Neural cell (in vitro differentiated cells): ENCODE data around the gene ABCF3. TPM values are rescaled to one million over a fixed set of nuclear protein-coding genes. Genes with fewer than 3 reads are reported as not detected.

Experiments
- H2AFZ ChIP-seq: fragments of 200-600, 300-800 bp; sonication (generic), shearing (Covaris generic); 2 replicates; pipeline ENCODE4 v1.6.0; 2014; ENCODE audit warnings: low read depth, mild to moderate bottlenecking, antibody characterized with exemption, low read length, moderate library complexity
- H3F3A ChIP-seq: fragments of 200-600 bp; shearing (Covaris generic); 2 replicates; pipeline ENCODE4 v1.6.1; 2016; ENCODE audit warnings: mild to moderate bottlenecking, moderate library complexity, mixed read lengths, antibody characterized with exemption, low read length; ENCODE audit not compliant: insufficient read depth, poor library complexity, severe bottlenecking
- H3K27ac ChIP-seq: fragments of 200-600, 300-800 bp; sonication (generic), shearing (Covaris generic); 2 replicates; pipeline ENCODE4 v1.5.1; 2014; ENCODE audit warnings: mild to moderate bottlenecking, low read length, moderate library complexity
- H3K27me3 ChIP-seq: fragments of 300-800, 200-600 bp; sonication (generic), shearing (Covaris generic); 2 replicates; pipeline ENCODE4 v1.6.0; 2014; ENCODE audit warnings: mild to moderate bottlenecking, low read depth, low read length, moderate library complexity; ENCODE audit not compliant: insufficient read depth
- H3K36me3 ChIP-seq: fragments of 300-800, 200-600 bp; sonication (generic), shearing (Covaris generic); 2 replicates; pipeline ENCODE4 v1.5.1; 2014; ENCODE audit warnings: mild to moderate bottlenecking, antibody characterized with exemption, low read length, moderate library complexity; ENCODE audit not compliant: insufficient read depth
- H3K4me2 ChIP-seq: fragments of 300-800, 200-600 bp; sonication (generic), shearing (Covaris generic); 2 replicates; pipeline ENCODE4 v1.6.0; 2014; ENCODE audit warnings: mild to moderate bottlenecking, low read length
- H3K4me3 ChIP-seq: fragments of 300-800, 200-600 bp; sonication (generic), shearing (Covaris generic); 2 replicates; pipeline ENCODE4 v1.5.1; 2014; ENCODE audit warnings: mild to moderate bottlenecking, low read length, moderate library complexity
- H3K79me2 ChIP-seq: fragments of 200-600 bp; shearing (Covaris generic); replicated peaks from 2 replicates; pipeline ENCODE4 v1.6.0; 2014; ENCODE audit warnings: mild to moderate bottlenecking, low read length, moderate library complexity; ENCODE audit not compliant: insufficient read depth
- H3K9ac ChIP-seq: fragments of 300-800, 200-600 bp; sonication (generic), shearing (Covaris generic); 2 replicates; pipeline ENCODE4 v1.6.1; 2016; ENCODE audit warnings: mild to moderate bottlenecking, low read length, mixed read lengths
- H3K9me2 ChIP-seq: fragments of 200-600 bp; shearing (Covaris generic); 2 replicates; pipeline ENCODE4 v1.6.1; 2016; ENCODE audit warnings: mild to moderate bottlenecking, low read length, mixed read lengths; ENCODE audit not compliant: insufficient read depth
- H3K9me3 ChIP-seq: fragments of 200-600, 300-800 bp; sonication (generic), shearing (Covaris generic); 2 replicates; pipeline ENCODE4 v1.6.1; 2016; ENCODE audit warnings: mild to moderate bottlenecking, mixed run types, low read length, moderate library complexity, mixed read lengths
- H4K20me1 ChIP-seq: fragments of 200-600 bp; shearing (Covaris generic); 2 replicates; pipeline ENCODE4 v1.6.1; 2016; ENCODE audit warnings: mild to moderate bottlenecking, mixed run types; ENCODE audit not compliant: insufficient read depth
- EP300 ChIP-seq: fragments of 450-650 bp; conservative IDR thresholded peaks from 2 replicates; pipeline ENCODE4 v1.6.1; 2014; ENCODE audit warnings: antibody characterized with exemption, mild to moderate bottlenecking, moderate library complexity; ENCODE audit not compliant: poor library complexity, severe bottlenecking
- EZH2 ChIP-seq: fragments of 200-600, 300-800 bp; shearing (Covaris generic), sonication (generic); IDR thresholded peaks from 2 replicates; pipeline ENCODE4 v1.6.1; 2014; ENCODE audit warnings: antibody characterized with exemption, low read length, borderline replicate concordance, mild to moderate bottlenecking; ENCODE audit not compliant: insufficient read depth, poor library complexity, severe bottlenecking
- MXI1 ChIP-seq: fragments of 450-650 bp; conservative IDR thresholded peaks from 2 replicates; pipeline ENCODE4 v1.6.1; 2014; ENCODE audit warnings: antibody characterized with exemption, mild to moderate bottlenecking; ENCODE audit not compliant: poor library complexity, severe bottlenecking
- POLR2AphosphoS5 ChIP-seq: IDR thresholded peaks from 2 replicates; pipeline ENCODE4 v1.6.1; 2012
- RAD21 ChIP-seq: fragments of 450-650 bp; conservative IDR thresholded peaks from 2 replicates; pipeline ENCODE4 v1.6.1; 2014; ENCODE audit warnings: antibody characterized with exemption, mild to moderate bottlenecking, moderate library complexity
- SMC3 ChIP-seq: fragments of 450-650 bp; conservative IDR thresholded peaks from 2 replicates; pipeline ENCODE4 v1.6.1; 2014; ENCODE audit warnings: antibody characterized with exemption, mild to moderate bottlenecking, moderate library complexity; ENCODE audit not compliant: poor library complexity
- TAF1 ChIP-seq: IDR thresholded peaks from 2 replicates; pipeline ENCODE4 v1.6.1; 2012; ENCODE audit warnings: low read depth
- polyA plus RNA-seq: library from polyadenylated mRNA; depleted of rRNA; stranded (reverse); fragments of >200 nt; gene quantifications from 2 replicates; pipeline ENCODE4 v1.2.3, GENCODE V29; 2014
- TF ChIP-seq, protein P1 (sequence below): IDR thresholded peaks from 2 replicates; pipeline ENCODE4 v1.6.1; 2012; ENCODE audit warnings: borderline replicate concordance
- TF ChIP-seq, protein P2 (sequence below): fragments of 450-650 bp; IDR thresholded peaks from 2 replicates; pipeline ENCODE4 v1.5.1; 2014; ENCODE audit warnings: antibody characterized with exemption, mild to moderate bottlenecking, moderate library complexity; ENCODE audit not compliant: poor library complexity, severe bottlenecking

ABCF3 gene
- polyA plus RNA-seq, 1 donor from 2014 or later = 40.3 TPM

GRCh38 chr3:184174646-184175492, 11.1 kb upstream of the ABCF3 start, which contains the start of gene AP2M1:
AP2M1 (plus strand) TSS chr3:184174855; CDS start chr3:184176994, 2,139 bp downstream.
- H3K9me2 ChIP-seq = no peaks in the 10 kb centered on the region
- peaks cover 6% of the 10 kb centered on the region for H4K20me1 ChIP-seq
- peak within 1 kb of the TSS; percentile 100 for H3K4me3 ChIP-seq
- H3K79me2 ChIP-seq = peaks cover 33% of the 10 kb centered on the region
- no peaks in the 10 kb centered on the region for H3K9me3 ChIP-seq
- no peaks in the 10 kb centered on the region for H3K27me3 ChIP-seq
- TF ChIP-seq, protein P1, sequence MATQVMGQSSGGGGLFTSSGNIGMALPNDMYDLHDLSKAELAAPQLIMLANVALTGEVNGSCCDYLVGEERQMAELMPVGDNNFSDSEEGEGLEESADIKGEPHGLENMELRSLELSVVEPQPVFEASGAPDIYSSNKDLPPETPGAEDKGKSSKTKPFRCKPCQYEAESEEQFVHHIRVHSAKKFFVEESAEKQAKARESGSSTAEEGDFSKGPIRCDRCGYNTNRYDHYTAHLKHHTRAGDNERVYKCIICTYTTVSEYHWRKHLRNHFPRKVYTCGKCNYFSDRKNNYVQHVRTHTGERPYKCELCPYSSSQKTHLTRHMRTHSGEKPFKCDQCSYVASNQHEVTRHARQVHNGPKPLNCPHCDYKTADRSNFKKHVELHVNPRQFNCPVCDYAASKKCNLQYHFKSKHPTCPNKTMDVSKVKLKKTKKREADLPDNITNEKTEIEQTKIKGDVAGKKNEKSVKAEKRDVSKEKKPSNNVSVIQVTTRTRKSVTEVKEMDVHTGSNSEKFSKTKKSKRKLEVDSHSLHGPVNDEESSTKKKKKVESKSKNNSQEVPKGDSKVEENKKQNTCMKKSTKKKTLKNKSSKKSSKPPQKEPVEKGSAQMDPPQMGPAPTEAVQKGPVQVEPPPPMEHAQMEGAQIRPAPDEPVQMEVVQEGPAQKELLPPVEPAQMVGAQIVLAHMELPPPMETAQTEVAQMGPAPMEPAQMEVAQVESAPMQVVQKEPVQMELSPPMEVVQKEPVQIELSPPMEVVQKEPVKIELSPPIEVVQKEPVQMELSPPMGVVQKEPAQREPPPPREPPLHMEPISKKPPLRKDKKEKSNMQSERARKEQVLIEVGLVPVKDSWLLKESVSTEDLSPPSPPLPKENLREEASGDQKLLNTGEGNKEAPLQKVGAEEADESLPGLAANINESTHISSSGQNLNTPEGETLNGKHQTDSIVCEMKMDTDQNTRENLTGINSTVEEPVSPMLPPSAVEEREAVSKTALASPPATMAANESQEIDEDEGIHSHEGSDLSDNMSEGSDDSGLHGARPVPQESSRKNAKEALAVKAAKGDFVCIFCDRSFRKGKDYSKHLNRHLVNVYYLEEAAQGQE = no peak
- TF ChIP-seq EZH2 = no peak
- peak; percentile 55 for TF ChIP-seq MXI1
- TF ChIP-seq, protein P2, sequence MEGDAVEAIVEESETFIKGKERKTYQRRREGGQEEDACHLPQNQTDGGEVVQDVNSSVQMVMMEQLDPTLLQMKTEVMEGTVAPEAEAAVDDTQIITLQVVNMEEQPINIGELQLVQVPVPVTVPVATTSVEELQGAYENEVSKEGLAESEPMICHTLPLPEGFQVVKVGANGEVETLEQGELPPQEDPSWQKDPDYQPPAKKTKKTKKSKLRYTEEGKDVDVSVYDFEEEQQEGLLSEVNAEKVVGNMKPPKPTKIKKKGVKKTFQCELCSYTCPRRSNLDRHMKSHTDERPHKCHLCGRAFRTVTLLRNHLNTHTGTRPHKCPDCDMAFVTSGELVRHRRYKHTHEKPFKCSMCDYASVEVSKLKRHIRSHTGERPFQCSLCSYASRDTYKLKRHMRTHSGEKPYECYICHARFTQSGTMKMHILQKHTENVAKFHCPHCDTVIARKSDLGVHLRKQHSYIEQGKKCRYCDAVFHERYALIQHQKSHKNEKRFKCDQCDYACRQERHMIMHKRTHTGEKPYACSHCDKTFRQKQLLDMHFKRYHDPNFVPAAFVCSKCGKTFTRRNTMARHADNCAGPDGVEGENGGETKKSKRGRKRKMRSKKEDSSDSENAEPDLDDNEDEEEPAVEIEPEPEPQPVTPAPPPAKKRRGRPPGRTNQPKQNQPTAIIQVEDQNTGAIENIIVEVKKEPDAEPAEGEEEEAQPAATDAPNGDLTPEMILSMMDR = no peak
- TF ChIP-seq TAF1 = peak; percentile 36
- TF ChIP-seq POLR2AphosphoS5 = peak; percentile 95
- no peak for TF ChIP-seq EP300
- TF ChIP-seq RAD21 = peak; percentile 25
- TF ChIP-seq SMC3 = peak; percentile 21
- peak within 1 kb of the TSS; percentile 87 for H3K27ac ChIP-seq
- no peaks in the 10 kb centered on the region for H3F3A ChIP-seq
- peak within 1 kb of the TSS; percentile 98 for H3K9ac ChIP-seq
- peak within 1 kb of the TSS; percentile 65 for H2AFZ ChIP-seq
- H3K4me2 ChIP-seq = peak within 1 kb of the TSS; percentile 100
- H3K36me3 ChIP-seq = peaks cover 1% of the 10 kb centered on the region

GRCh38 chr3:184175506-184175905, 10.5 kb upstream of the ABCF3 start:
- Histone ChIP-seq H3K4me3 (peak overlapping the region; percentile 100), H3K9ac (peak overlapping the region; percentile 98), H4K20me1 (peaks cover 6% of the 10 kb centered on the region), H3F3A (no peaks in the 10 kb centered on the region), H3K27ac (peak overlapping the region; percentile 87), H3K9me2 (no peaks in the 10 kb centered on the region), H2AFZ (peak overlapping the region; percentile 65), H3K27me3 (no peaks in the 10 kb centered on the region), H3K36me3 (peaks cover 8% of the 10 kb centered on the region), H3K79me2 (peaks cover 33% of the 10 kb centered on the region), H3K4me2 (peak overlapping the region; percentile 100), H3K9me3 (no peaks in the 10 kb centered on the region)
- TF ChIP-seq, protein P1 = no peak
